DMS79 (cell line): Measurements from ENCODE around the gene TYW1B.
"Not testable (repeated sequence)": the region's sequence is repeated elsewhere in the genome, so short reads cannot be mapped to it uniquely, and the experiment has no call there.

Source experiments
- DNase-seq: peaks from one replicate; lab custom pipeline; 2025; lab: John Stamatoyannopoulos, UW

The TYW1B gene, protein sequence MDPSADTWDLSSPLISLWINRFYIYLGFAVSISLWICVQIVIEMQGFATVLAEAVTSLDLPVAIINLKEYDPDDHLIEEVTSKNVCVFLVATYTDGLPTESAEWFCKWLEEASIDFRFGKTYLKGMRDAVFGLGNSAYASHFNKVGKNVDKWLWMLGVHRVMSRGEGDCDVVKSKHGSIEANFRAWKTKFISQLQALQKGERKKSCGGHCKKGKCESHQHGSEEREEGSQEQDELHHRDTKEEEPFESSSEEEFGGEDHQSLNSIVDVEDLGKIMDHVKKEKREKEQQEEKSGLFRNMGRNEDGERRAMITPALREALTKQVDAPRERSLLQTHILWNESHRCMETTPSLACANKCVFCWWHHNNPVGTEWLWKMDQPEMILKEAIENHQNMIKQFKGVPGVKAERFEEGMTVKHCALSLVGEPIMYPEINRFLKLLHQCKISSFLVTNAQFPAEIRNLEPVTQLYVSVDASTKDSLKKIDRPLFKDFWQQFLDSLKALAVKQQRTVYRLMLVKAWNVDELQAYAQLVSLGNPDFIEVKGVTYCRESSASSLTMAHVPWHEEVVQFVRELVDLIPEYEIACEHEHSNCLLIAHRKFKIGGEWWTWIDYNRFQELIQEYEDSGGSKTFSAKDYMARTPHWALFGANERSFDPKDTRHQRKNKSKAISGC

DNA sequence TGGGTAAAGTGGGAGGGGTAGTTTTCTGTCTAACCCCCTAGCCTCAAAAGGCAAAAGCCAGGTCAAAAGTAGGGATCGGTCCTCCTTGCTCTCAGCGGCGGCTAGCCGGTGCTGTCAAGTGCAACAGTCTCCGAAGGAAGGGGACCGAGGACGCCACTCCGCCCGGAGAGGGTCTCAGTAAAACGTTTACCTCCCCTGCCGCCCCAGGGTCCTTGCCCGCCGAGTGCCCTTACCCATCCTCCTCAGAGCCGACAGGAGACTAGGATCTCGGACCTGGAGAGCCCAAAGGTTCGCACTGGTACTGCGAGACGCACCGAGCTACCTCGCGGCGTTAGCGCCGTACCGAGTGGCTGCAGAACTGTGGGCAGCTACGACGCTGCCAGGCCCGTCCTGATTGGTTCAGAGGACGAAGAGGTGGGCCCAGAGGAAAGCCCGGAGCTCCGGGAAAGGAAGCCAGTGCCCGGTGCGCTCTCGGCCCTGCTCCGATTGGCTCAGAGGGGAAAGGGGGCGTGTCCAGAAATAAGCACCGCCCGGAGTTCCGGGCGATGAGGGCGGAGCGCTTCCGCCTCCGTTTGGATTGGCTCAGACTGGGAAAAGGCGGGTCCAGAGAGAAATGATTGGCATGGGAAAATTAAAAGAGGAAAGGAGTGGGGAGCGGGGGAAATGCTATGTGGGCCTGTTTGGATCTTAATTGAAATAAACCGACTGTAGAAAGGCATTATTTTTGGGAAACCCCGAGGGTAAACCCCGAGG lies at the start of gene TYW1B:
TSS of gene TYW1B (minus strand) at position 362 of the 753 bp plus-strand sequence. CDS start at position 237, 125 bp downstream.
- DNase-seq = peak; percentile 92

DNA sequence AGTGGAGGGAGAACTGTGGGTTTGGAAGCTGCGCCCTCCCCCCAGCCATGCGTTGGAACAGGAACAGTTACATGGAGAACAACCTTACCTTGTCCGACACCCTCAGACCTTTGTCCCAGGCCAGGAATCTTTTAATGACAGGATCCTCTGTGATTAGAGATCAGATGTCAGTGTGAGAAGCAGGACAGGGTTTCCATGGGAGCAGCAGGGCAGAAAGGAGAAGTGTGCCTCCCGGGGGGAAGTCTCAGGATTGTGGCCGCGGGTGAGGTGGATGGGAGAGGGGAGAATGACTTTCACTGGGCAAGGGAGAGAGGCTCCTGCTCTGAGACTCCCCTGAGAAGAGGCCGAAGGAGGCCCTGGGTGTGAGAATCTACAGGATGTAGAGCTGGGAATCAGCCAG lies 39.6 kb upstream of the TYW1B start:
- not testable (repeated sequence) for DNase-seq

DNA sequence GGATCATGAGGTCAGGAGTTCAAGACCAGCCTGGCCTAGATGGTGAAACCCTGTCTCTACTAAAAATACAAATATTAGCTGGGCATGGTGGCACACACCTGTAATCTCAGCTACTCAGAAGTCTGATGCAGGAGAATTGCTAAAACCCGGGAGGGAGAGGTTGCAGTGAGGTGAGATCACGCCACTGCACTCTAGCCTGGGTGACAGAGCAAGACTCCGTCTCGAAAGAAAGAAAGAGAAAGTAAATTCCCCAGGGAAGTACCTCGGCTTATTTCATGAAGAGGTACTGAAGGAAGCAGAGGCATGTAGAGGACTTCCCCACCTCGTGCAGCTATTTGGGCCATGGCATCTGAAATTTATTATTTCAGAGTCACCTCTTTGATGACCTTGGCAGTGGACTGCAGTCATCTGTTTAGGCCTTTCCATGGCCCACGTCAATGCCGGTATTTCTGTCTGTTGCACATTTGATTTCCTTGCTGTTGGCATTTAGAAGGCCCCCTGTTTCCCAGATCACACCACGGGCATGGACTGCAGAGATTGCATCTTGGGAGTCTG lies 30.9 kb upstream of the TYW1B start:
- DNase-seq = not testable (repeated sequence)

GRCh38 chr7:72857925-72858324 lies 29.9 kb upstream of the TYW1B start:
- DNase-seq = not testable (repeated sequence)

GRCh38 chr7:72855261-72855660 lies 27.3 kb upstream of the TYW1B start:
- DNase-seq = not testable (repeated sequence)

- DNase-seq = not testable (repeated sequence)
Observed at GRCh38 chr7:72852937-72853336, 24.9 kb upstream of the TYW1B start.

DNA sequence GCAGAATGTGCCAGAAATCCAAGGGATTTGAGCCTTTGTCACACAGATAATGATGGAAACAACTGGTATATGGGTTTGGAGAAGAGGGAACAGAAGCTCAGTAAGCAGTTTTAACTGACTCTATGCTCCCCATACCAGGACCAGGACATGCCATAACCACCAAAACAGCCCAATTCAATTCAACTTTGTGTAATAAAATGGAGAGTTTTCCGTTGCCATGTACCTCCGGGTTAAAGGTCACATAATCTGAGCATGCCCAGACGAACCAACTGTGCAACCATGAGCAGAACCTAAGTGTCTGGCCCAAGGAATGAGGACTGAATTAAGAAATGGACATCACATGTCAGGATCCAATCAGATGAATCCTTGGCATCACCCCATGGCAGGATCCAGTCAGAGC lies 22.7 kb upstream of the TYW1B start:
- DNase-seq = not testable (repeated sequence)

- not testable (repeated sequence) for DNase-seq
Observed at GRCh38 chr7:72844146-72844545, 16.1 kb upstream of the TYW1B start.

DNA sequence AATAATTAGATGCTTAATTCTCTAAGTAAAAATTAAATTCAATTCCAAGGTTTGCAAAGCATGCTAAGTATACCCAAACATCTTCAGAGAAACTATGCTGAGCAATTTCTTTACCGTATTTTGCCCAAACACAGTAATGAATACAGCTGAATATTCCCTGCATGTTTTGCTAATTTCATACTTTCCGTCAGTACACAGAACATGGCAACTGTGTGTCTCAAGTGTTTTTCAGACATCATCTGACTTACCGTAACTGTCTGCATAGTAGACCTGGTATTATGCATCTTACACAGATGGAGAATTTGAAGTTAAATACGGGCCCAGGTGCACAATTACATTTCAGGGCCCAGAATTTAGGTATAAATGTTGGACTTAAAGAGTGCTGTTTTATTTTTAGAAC lies 15.2 kb upstream of the TYW1B start:
- DNase-seq = not testable (repeated sequence)

DNA sequence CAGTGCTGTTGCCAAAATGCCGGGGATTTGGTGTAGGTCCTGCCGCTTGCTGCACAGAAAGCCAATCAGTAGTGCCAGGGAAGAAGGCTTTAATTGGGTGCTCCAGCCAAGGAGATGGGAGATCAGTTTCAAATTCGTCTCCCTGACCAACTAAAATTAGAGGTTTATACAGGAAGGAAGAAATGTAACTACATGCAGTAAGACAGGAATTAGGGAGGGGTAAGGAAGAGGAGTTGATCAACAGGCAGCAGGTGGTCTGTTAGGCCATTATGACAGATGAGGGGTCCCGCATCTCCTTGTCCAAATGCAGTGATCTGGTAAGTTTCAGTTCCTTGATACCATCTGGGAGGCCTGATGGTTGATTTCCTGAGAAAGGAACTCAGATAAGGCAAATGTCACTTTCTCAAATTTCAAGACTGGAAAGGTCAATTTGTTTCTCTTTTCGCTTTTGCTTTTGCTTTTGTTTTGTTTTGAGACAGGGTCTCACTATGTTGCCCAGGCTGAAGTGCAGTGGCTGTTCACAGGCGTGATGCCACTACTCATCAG lies 13.0 kb upstream of the TYW1B start:
- not testable (repeated sequence) for DNase-seq

DNA sequence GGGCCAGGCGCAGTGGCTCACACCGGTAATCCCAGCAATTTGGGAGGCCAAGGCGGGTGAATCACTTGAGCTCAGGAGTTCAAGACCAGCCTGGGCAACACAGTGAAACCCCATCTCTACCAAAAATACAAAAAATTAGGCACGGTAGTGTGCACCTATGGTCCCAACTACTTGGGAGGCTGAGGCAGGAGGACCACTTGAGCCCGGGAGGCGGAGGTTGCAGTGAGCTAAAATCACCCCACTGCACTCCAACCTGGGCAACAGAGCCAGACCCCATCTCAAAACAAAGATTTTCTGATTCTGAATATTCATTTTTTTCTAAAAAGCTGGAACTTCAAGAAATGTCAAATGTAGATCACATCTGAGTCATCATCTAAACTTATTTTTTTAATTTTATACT lies 10.3 kb upstream of the TYW1B start:
- not testable (repeated sequence) for DNase-seq

GRCh38 chr7:72837291-72837690 lies 9.3 kb upstream of the TYW1B start:
- not testable (repeated sequence) for DNase-seq

GRCh38 chr7:72830567-72830966 lies 2.6 kb upstream of the TYW1B start:
- not testable (repeated sequence) for DNase-seq

- peak; percentile 4 for DNase-seq
Observed at GRCh38 chr7:72829687-72830354, 1.8 kb upstream of the TYW1B start.

- DNase-seq = peak; percentile 95
Observed at GRCh38 chr7:72829291-72829686, 1.3 kb upstream of the TYW1B start.

DNA sequence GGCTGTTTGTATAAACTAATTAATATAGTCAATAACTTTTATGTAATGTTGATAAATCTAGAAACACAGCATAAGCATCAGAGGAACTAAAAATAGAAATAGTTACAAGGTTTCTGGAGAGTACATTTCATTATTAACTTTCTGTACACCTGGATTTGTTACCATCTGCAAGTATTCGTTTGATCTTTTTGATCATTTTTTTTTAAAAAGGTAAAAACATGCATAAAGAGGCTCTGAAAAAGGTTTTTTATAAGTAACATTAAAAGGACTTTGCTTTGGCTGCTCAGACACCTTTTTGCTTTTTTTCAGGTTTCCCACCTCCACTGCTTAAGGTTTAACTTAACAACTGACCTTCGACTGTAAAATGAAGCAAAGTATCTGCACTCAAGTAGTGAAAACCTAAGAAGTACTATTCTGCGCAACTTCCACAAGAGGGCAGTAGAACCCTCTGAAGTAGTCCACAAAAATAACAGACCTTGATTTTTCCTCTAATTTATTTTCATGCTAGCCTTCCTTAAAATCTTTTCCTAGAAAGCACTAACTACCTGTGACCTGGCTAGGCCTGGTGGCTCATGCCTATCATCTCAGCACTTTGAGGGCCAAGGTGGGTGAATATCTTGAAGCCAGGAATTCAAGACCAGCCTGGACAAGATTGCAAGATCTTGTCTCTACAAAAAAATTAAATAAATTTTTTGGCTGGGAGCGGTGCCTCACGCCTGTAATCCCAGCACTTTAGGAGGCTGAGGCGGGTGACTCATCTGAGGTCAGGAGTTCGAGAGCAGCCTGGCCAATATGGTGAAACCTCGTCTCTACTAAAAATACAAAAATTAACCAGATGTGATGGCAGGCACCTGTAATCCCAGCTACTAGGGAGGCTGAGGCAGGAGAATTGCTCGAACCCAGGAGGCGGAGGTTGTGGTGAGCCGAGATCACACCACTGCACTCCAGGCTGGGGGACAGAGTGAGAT lies 4.0 kb downstream of the TYW1B start:
- not testable (repeated sequence) for DNase-seq

GRCh38 chr7:72822497-72822896 lies 5.5 kb downstream of the TYW1B start:
- not testable (repeated sequence) for DNase-seq

DNA sequence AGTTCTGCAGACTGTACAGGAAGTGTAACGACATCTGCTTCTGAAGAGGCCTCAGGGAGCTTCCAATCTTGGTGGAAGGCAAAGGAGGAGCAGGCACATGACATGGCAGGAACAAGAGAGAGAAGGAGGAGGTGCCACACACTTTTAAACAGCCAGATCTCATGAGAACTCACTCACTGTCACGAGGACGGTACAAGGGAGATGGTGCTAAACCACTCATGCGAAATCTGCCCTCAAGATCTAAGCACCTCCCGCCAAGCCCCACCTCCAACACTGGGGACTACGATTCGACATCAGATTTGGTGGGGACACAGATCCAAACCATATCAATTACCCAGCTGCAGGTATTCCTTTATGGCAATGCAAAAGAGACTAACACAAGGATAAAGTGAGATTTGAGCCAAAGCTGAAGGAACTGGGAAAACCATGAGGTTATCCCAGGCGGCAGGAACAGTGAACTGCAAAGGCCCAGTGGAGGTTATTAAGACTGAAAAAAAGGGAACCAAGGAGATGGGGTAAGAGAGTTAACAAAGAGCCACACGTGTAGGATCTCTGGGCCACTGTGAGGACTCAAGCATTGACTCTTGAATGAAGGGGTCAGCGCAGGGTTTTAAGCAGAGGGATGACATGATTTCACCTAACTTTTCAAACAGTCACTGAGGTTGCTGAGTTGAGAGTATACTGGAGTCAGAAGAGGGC lies 9.2 kb downstream of the TYW1B start:
- not testable (repeated sequence) for DNase-seq

DNA sequence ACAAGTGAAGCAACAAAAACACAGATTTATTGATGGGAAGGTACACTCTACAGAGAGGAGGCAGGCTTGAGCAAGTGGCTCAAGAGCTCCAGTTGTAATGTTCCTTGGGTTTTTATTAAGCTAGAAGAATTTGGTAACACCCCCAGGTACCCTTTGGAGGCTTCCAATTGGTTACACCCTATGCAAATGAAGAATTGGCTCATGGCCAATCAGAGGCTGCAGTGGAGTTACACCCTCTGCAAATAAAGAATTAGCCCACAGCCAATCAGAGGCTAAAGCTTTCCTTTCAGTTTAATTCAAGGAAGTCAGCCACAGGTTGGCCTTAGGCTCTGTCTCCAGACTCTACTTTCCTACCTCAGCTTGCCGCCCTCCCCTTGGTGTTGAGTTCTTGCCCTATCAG lies 10.3 kb downstream of the TYW1B start:
- DNase-seq = not testable (repeated sequence)
